ENCODE data around the gene GAREM1. TPM values are rescaled to one million over a fixed set of nuclear protein-coding genes. Genes with fewer than 3 reads are reported as not detected.

The GAREM1 gene
- total and polyA plus RNA-seq, 8 donors = 2.9 to 55.9 (median 13.5) TPM

DNA sequence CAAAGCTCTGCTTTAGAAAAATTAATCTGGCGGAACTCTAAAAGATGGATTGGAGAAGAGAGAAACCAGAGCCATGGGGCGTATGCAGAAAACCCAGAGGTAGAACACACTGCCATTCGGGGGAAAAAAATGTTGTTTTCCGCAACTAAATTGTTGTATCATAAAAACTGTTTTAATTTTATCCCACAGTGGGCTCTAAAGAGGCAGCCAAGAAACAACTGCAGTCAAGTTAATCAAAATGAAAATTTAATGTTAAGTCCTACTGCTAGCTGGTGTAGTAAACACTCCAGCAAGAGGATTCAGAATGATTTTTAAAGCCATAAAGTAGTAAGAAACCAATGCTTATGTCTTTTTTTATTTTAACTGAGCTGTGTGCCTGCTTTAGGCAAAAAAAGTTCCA, 69.1 kb downstream of the GAREM1 start:
- WGBS, 2 donors = 94 to 96% methylated on average over 4 of the region's 4 CpGs
- peaks cover 3 to 8% (median 4%) of the 10 kb centered on the region in 3 donors for H3K4me1 ChIP-seq
- no peak for ATAC-seq
- TF ChIP-seq, protein P1, sequence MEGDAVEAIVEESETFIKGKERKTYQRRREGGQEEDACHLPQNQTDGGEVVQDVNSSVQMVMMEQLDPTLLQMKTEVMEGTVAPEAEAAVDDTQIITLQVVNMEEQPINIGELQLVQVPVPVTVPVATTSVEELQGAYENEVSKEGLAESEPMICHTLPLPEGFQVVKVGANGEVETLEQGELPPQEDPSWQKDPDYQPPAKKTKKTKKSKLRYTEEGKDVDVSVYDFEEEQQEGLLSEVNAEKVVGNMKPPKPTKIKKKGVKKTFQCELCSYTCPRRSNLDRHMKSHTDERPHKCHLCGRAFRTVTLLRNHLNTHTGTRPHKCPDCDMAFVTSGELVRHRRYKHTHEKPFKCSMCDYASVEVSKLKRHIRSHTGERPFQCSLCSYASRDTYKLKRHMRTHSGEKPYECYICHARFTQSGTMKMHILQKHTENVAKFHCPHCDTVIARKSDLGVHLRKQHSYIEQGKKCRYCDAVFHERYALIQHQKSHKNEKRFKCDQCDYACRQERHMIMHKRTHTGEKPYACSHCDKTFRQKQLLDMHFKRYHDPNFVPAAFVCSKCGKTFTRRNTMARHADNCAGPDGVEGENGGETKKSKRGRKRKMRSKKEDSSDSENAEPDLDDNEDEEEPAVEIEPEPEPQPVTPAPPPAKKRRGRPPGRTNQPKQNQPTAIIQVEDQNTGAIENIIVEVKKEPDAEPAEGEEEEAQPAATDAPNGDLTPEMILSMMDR (IDR thresholded peaks at IDR 0.05) = no peak
- H3K36me3 ChIP-seq = no peaks in the 10 kb centered on the region
- no peaks in the 10 kb centered on the region for H3K9me3 ChIP-seq
- no peak for FAIRE-seq
- intact Hi-C loops (cut with DNase I) = no loop called here
- DNase-seq = no peak
- H3K27ac ChIP-seq = no peak overlapping the region
- H3K4me3 ChIP-seq = no peak overlapping the region
- H3K27me3 ChIP-seq = no peaks in the 10 kb centered on the region

DNA sequence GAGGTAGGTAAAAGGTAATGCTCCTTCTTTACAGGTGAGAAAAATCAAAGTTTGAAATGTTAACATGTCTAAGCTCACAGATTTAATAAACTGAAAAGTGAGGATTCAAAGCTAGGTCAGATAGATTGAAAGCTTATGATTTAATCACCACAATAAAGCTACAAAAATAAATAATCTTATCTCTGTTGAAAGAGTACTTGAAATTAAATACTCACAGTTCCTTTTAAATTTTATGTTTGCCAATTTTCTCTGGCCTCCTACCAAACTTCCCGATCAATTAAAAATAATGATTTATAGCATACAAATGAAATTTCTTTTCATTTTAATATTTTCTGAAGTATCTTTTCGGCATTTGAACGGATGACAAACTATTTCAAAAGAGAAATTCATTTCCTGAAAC, 77.3 kb downstream of the GAREM1 start:
- no peak overlapping the region for H3K4me3 ChIP-seq
- ATAC-seq (peak in 3 of 4 donors; percentile 30 to 52 (median 40)), DNase-seq (no peak), FAIRE-seq (peak; percentile 54)
- peaks cover 0 to 4% (median 0%) of the 10 kb centered on the region in 3 donors for H3K36me3 ChIP-seq
- TF ChIP-seq, protein P1 (IDR thresholded peaks at IDR 0.05) = no peak
- no peaks in the 10 kb centered on the region for H3K9me3 ChIP-seq
- no peaks in the 10 kb centered on the region for H3K27me3 ChIP-seq
- H3K4me1 ChIP-seq = peaks cover 10 to 24% (median 18%) of the 10 kb centered on the region in 3 donors
- H3K27ac ChIP-seq = no peak overlapping the region
- intact Hi-C loops (cut with DNase I) = no loop called here
- 8 to 11% methylated on average over 3 of the region's 3 CpGs for WGBS, 2 donors

DNA sequence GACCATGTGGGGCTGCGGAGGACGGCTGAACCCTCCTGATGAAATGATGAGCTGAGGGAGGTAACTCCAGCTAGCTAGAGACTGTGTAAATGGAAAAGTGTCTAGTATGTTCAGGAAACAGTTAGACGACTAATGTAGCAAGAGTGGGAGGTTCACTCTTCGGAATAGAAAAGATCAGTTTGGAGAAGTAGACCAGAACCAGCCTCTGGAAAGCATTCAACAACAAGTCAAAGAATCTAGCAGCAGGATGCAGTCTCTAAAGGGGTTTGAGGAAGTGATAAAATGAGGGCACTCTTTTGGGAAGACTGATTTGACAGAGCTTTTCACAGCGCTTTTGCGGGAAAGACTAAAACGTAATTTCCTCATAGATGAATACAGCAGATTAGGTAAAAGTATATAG, 79.6 kb downstream of the GAREM1 start:
- TF ChIP-seq, protein P1 (IDR thresholded peaks at IDR 0.05) = no peak
- DNase-seq = no peak
- Histone ChIP-seq H3K4me1 (peaks cover 10 to 24% (median 18%) of the 10 kb centered on the region in 3 donors), H3K27me3 (no peaks in the 10 kb centered on the region), H3K9me3 (no peaks in the 10 kb centered on the region), H3K4me3 (no peak overlapping the region), H3K36me3 (peaks cover 0 to 4% (median 0%) of the 10 kb centered on the region in 3 donors), H3K27ac (no peak overlapping the region)
- 93 to 94% methylated on average over 7 of the region's 7 CpGs for WGBS, 2 donors
- ATAC-seq = no peak
- intact Hi-C loops (cut with DNase I) = no loop called here
- FAIRE-seq = no peak

DNA sequence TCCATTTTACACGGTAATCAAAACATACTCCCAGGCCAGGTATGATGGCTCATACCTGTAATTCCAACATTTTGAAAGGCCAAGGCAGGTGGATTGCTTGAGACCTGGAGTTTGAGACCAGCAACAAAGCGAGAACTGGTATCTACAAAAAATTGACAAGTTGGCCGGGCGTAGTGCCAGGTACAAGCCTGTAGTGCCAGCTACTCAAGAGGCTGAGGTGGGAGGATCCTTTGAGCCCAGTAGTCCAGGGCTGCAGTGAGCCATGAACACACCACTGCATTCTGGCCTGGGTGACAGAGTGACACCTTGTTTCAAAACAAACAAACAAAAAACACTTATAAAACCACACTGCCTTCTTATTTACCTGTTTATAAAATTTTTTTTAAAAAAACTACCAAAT, 80.8 kb downstream of the GAREM1 start:
- TF ChIP-seq, protein P1 (IDR thresholded peaks at IDR 0.05) = no peak
- ATAC-seq (peak; percentile 71 to 92 (median 90)), FAIRE-seq (no peak), DNase-seq (peak; percentile 80 to 93 (median 88))
- Histone ChIP-seq H3K27ac (peak overlapping the region in 1 of 4 donors; percentile 1), H3K4me3 (no peak overlapping the region), H3K36me3 (peaks cover 0 to 4% (median 0%) of the 10 kb centered on the region in 3 donors), H3K4me1 (peaks cover 10 to 24% (median 18%) of the 10 kb centered on the region in 3 donors), H3K9me3 (no peaks in the 10 kb centered on the region), H3K27me3 (no peaks in the 10 kb centered on the region)
- WGBS, 2 donors = 19 to 26% methylated on average over 4 of the region's 4 CpGs
- intact Hi-C loops (cut with DNase I) = loop anchor here in 1 of 3 donors (10.0 kb wide), 1 partner anchor 45 kb away; no protein-coding TSS in a partner anchor

DNA sequence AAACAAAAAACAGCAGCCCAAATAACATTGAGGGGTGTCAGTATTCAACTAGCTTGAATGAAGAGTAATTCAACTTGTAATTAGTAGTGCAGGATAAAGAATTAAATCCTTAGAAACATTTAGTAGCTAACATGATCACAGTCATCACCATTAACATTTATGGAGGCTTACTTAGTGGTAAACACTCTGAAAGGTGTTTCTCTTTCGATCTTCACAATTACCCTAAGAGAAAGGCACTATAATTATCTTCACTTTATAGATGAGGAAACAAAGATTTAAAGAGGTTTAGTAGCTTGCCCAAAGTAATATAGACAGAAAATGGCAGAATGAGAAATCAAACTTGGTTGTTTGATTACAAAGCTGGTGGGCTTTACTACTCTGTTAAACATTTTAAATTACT, 81.5 kb downstream of the GAREM1 start:
- no peak for ATAC-seq

More for the DNA sequence above, 81.5 kb downstream of the GAREM1 start:
- Histone ChIP-seq H3K4me1 (peaks cover 10 to 24% (median 19%) of the 10 kb centered on the region in 3 donors), H3K36me3 (peaks cover 0 to 4% (median 0%) of the 10 kb centered on the region in 3 donors), H3K27ac (no peak overlapping the region), H3K9me3 (no peaks in the 10 kb centered on the region), H3K4me3 (no peak overlapping the region), H3K27me3 (no peaks in the 10 kb centered on the region)
- TF ChIP-seq, protein P1 (IDR thresholded peaks at IDR 0.05) = no peak
- WGBS, 2 donors = 94 to 97% methylated on average over 1 of the region's 1 CpG
- DNase-seq (no peak), FAIRE-seq (no peak)
- intact Hi-C loops (cut with DNase I) = loop anchor here in 1 of 3 donors (10.0 kb wide), 1 partner anchor 46 kb away; no protein-coding TSS in a partner anchor
